HCT116 (cell line): Measurements from ENCODE around the gene ARL4C.

Experiments used
- CEBPB ChIP-seq: IDR thresholded peaks from 2 replicates; pipeline ENCODE4 v1.6.1; 2012; ENCODE audit warnings: low read depth
- ELF1 ChIP-seq: IDR thresholded peaks from 2 replicates; pipeline ENCODE4 v1.6.1; 2012; ENCODE audit warnings: low read depth, borderline replicate concordance
- EZH2 ChIP-seq: fragments of 200-600 bp; sonication (generic); IDR thresholded peaks from 2 replicates; pipeline ENCODE4 v1.6.1; 2017; ENCODE audit warnings: antibody characterized with exemption, mixed run types
- EZH2phosphoT487 ChIP-seq: fragments of 200-600 bp; IDR thresholded peaks from 2 replicates; pipeline ENCODE4 v1.6.1; 2018; ENCODE audit warnings: antibody characterized with exemption, borderline replicate concordance
- POLR2A ChIP-seq: IDR thresholded peaks from 2 replicates; pipeline ENCODE4 v1.7.0; 2011; ENCODE audit warnings: borderline replicate concordance; ENCODE audit not compliant: insufficient read depth, insufficient read length; ENCODE audit errors: extremely low read depth
- POLR2AphosphoS5 ChIP-seq: IDR thresholded peaks from 2 replicates; pipeline ENCODE4 v1.6.1; 2011; ENCODE audit warnings: mild to moderate bottlenecking, low read depth, low read length, moderate library complexity
- SIN3A ChIP-seq: IDR thresholded peaks from 2 replicates; pipeline ENCODE4 v1.6.1; 2012; ENCODE audit warnings: low read depth
- SP1 ChIP-seq: IDR thresholded peaks from 2 replicates; pipeline ENCODE4 v1.6.1; 2012; ENCODE audit warnings: low read depth
- YY1 ChIP-seq: IDR thresholded peaks from 2 replicates; pipeline ENCODE4 v1.6.1; 2011; ENCODE audit warnings: low read length, low read depth, moderate library complexity, mild to moderate bottlenecking; ENCODE audit not compliant: insufficient replicate concordance; ENCODE audit errors: extremely low read depth
- ZFX ChIP-seq: fragments of 450-650 bp; IDR thresholded peaks from 2 replicates; pipeline ENCODE4 v1.6.1; 2017
- TF ChIP-seq, protein P1 (sequence below), 3 experiments: fragments of 200-600 bp in 1 of 3; sonication (generic) in 1 of 3; IDR thresholded peaks in 2 of 3; conservative IDR thresholded peaks in 1 of 3; 2 replicates each; pipeline ENCODE4 v1.5.1; 2012 to 2017; ENCODE audit warnings: low read depth in 2 of 3, low read length in 2 of 3, antibody characterized with exemption in 1 of 3, borderline replicate concordance in 1 of 3, control low read depth in 1 of 3, mild to moderate bottlenecking in 1 of 3, mixed read lengths in 1 of 3, mixed run types in 1 of 3, moderate library complexity in 1 of 3; ENCODE audit not compliant: insufficient read depth in 1 of 3
- TF ChIP-seq, protein P2 (sequence below): IDR thresholded peaks from 2 replicates; pipeline ENCODE4 v1.6.1; 2011; ENCODE audit warnings: mild to moderate bottlenecking, low read length, moderate library complexity; ENCODE audit not compliant: insufficient replicate concordance; ENCODE audit errors: extremely low read depth
- TF ChIP-seq, protein P3 (sequence below): IDR thresholded peaks from 2 replicates; pipeline ENCODE4 v1.6.1; 2012; ENCODE audit warnings: low read depth
- TF ChIP-seq, protein P4 (sequence below): IDR thresholded peaks from 2 replicates; pipeline ENCODE4 v1.6.1; 2012

DNA sequence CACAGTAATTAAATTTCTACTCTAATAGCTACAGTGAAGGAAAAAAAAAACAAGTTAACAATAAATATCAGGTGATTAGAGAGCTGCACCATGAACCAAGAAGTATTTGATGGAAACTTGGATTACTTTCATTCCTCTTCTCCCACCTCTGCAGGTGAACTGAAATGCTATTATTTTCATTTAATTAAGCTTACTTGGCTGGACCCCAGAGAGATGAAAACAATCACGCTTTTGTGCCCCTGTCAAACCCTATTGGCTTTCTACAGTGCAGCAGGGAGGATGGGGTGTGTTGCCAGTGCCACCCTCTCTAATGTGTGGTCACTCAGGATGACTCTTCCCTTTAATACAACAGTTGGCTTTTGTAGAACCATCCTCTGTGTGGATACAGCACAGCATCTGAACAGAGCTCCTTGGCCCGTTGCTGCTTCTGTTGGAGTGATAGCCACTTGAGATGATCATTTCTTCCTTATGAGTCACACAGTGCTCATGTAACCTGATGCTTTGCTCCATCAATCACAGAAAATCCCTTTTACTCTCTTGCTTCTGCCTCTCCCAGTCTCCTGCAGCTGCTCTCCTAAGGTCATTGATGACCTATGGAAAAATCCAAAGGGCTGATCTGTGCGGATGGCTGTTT is 5.5 kb upstream of the ARL4C start:
- 0 out of 2 replicates have a peak, but pooled peaks have one; percentile 10 for TF ChIP-seq POLR2AphosphoS5
- TF ChIP-seq POLR2A, result no peak
- TF ChIP-seq, protein P1, sequence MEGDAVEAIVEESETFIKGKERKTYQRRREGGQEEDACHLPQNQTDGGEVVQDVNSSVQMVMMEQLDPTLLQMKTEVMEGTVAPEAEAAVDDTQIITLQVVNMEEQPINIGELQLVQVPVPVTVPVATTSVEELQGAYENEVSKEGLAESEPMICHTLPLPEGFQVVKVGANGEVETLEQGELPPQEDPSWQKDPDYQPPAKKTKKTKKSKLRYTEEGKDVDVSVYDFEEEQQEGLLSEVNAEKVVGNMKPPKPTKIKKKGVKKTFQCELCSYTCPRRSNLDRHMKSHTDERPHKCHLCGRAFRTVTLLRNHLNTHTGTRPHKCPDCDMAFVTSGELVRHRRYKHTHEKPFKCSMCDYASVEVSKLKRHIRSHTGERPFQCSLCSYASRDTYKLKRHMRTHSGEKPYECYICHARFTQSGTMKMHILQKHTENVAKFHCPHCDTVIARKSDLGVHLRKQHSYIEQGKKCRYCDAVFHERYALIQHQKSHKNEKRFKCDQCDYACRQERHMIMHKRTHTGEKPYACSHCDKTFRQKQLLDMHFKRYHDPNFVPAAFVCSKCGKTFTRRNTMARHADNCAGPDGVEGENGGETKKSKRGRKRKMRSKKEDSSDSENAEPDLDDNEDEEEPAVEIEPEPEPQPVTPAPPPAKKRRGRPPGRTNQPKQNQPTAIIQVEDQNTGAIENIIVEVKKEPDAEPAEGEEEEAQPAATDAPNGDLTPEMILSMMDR (IDR thresholded peaks at IDR 0.05 in 2 of 3, conservative IDR thresholded peaks at IDR 0.05 in 1 of 3; ENCODE audit: borderline replicate concordance in 1 of 3, insufficient read depth in 1 of 3, low read depth in 2 of 3, low read length in 2 of 3), result no peak
- TF ChIP-seq EZH2, result no peak
- no peak for TF ChIP-seq YY1
- TF ChIP-seq ELF1, result no peak
- TF ChIP-seq, protein P2, sequence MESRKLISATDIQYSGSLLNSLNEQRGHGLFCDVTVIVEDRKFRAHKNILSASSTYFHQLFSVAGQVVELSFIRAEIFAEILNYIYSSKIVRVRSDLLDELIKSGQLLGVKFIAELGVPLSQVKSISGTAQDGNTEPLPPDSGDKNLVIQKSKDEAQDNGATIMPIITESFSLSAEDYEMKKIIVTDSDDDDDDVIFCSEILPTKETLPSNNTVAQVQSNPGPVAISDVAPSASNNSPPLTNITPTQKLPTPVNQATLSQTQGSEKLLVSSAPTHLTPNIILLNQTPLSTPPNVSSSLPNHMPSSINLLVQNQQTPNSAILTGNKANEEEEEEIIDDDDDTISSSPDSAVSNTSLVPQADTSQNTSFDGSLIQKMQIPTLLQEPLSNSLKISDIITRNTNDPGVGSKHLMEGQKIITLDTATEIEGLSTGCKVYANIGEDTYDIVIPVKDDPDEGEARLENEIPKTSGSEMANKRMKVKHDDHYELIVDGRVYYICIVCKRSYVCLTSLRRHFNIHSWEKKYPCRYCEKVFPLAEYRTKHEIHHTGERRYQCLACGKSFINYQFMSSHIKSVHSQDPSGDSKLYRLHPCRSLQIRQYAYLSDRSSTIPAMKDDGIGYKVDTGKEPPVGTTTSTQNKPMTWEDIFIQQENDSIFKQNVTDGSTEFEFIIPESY, result no peak
- TF ChIP-seq, protein P3, sequence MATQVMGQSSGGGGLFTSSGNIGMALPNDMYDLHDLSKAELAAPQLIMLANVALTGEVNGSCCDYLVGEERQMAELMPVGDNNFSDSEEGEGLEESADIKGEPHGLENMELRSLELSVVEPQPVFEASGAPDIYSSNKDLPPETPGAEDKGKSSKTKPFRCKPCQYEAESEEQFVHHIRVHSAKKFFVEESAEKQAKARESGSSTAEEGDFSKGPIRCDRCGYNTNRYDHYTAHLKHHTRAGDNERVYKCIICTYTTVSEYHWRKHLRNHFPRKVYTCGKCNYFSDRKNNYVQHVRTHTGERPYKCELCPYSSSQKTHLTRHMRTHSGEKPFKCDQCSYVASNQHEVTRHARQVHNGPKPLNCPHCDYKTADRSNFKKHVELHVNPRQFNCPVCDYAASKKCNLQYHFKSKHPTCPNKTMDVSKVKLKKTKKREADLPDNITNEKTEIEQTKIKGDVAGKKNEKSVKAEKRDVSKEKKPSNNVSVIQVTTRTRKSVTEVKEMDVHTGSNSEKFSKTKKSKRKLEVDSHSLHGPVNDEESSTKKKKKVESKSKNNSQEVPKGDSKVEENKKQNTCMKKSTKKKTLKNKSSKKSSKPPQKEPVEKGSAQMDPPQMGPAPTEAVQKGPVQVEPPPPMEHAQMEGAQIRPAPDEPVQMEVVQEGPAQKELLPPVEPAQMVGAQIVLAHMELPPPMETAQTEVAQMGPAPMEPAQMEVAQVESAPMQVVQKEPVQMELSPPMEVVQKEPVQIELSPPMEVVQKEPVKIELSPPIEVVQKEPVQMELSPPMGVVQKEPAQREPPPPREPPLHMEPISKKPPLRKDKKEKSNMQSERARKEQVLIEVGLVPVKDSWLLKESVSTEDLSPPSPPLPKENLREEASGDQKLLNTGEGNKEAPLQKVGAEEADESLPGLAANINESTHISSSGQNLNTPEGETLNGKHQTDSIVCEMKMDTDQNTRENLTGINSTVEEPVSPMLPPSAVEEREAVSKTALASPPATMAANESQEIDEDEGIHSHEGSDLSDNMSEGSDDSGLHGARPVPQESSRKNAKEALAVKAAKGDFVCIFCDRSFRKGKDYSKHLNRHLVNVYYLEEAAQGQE, result no peak
- no peak for TF ChIP-seq EZH2phosphoT487
- peak; percentile 65; the same call in 1 of the 2 replicates for TF ChIP-seq SP1
- TF ChIP-seq, protein P4, sequence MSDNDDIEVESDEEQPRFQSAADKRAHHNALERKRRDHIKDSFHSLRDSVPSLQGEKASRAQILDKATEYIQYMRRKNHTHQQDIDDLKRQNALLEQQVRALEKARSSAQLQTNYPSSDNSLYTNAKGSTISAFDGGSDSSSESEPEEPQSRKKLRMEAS, result 0 out of 2 replicates have a peak, but pooled peaks have one; percentile 11
- no peak for TF ChIP-seq CEBPB
- peak; percentile 48; the same call in 1 of the 2 replicates for TF ChIP-seq SIN3A
- no peak for TF ChIP-seq ZFX
